IMR-90 (cell line): ENCODE results near the gene KRTAP10-5. TPM values are rescaled to one million over a fixed set of nuclear protein-coding genes. Genes with fewer than 3 reads are reported as not detected.

Experiments used
- ATAC-seq: fragments of 200-7000 bp; cut with Tn5 transposase; 2 replicates; pipeline ENCODE4 v1.9.1; 2020; ENCODE audit warnings: low read depth, mild to moderate bottlenecking, moderate library complexity
- BruUV-seq: library from RNA; stranded (reverse); fragments of 400-500 nt; replicated peaks from 2 replicates; lab custom pipeline; 2021; lab: Mats Ljungman, UMichigan
- CTCF ChIA-PET: fragments of 300-600 bp; formaldehyde crosslinking; extraction: SDS; loops from one replicate; lab custom pipeline; 2021; ENCODE audit warnings: antibody characterized with exemption; lab: Yijun Ruan, JAX
- POLR2A ChIA-PET: fragments of 300-600 bp; sonication (Branson Sonifier 250); formaldehyde crosslinking; loops from one replicate; lab custom pipeline; 2022; ENCODE audit warnings: antibody characterized with exemption; ENCODE audit not compliant: unreplicated experiment; lab: Charles Lee
- DNase-seq: peaks from one replicate; pipeline ENCODE4 v3.0.0; 2013
- H2AFZ ChIP-seq: replicated peaks from 2 replicates; pipeline ENCODE3; 2013; ENCODE audit warnings: low read length, mild to moderate bottlenecking; ENCODE audit not compliant: poor library complexity
- H2AK5ac ChIP-seq: 2 replicates; pipeline ENCODE4 v1.6.1; 2013; ENCODE audit warnings: low read depth, low read length, inconsistent platforms
- H2AK9ac ChIP-seq: replicated peaks from 2 replicates; pipeline ENCODE3; 2013; ENCODE audit warnings: mild to moderate bottlenecking, low read depth, low read length, moderate library complexity; ENCODE audit not compliant: poor library complexity
- H2BK120ac ChIP-seq: 2 replicates; pipeline ENCODE4 v1.6.1; 2013; ENCODE audit warnings: low read depth, low read length, inconsistent platforms
- H2BK15ac ChIP-seq: 3 replicates; pipeline ENCODE4 v1.6.1; 2013; ENCODE audit warnings: low read depth, low read length, inconsistent platforms
- H2BK20ac ChIP-seq: 2 replicates; pipeline ENCODE4 v1.6.1; 2013; ENCODE audit warnings: low read depth, mild to moderate bottlenecking, inconsistent platforms, low read length, moderate library complexity
- H2BK5ac ChIP-seq: 2 replicates; pipeline ENCODE4 v1.6.1; 2013; ENCODE audit warnings: mild to moderate bottlenecking, low read depth, low read length, inconsistent platforms; ENCODE audit not compliant: poor library complexity, severe bottlenecking
- H3K14ac ChIP-seq: replicated peaks from 2 replicates; pipeline ENCODE4 v1.6.1; 2013; ENCODE audit warnings: low read depth, low read length, inconsistent platforms
- H3K18ac ChIP-seq: 2 replicates; pipeline ENCODE4 v1.6.1; 2013; ENCODE audit warnings: low read depth, low read length, control low read depth
- H3K23ac ChIP-seq: 2 replicates; pipeline ENCODE4 v1.6.1; 2013; ENCODE audit warnings: low read depth, low read length, inconsistent platforms
- H3K27ac ChIP-seq: 2 replicates; pipeline ENCODE4 v1.5.1; 2013; ENCODE audit warnings: mild to moderate bottlenecking, control low read depth, low read length; ENCODE audit not compliant: insufficient read depth
- H3K27me3 ChIP-seq: 2 replicates; pipeline ENCODE4 v1.6.1; 2013; ENCODE audit warnings: low read length; ENCODE audit not compliant: control insufficient read depth, insufficient read depth
- H3K36me3 ChIP-seq: 2 replicates; pipeline ENCODE4 v1.6.1; 2013; ENCODE audit warnings: low read length, mixed read lengths; ENCODE audit not compliant: control insufficient read depth, insufficient read depth
- H3K4ac ChIP-seq: 2 replicates; pipeline ENCODE4 v1.6.1; 2013; ENCODE audit warnings: low read depth, low read length, inconsistent platforms
- H3K4me1 ChIP-seq: 2 replicates; pipeline ENCODE4 v1.6.1; 2013; ENCODE audit warnings: low read length, mixed read lengths; ENCODE audit not compliant: control insufficient read depth, insufficient read depth
- H3K4me2 ChIP-seq: 2 replicates; pipeline ENCODE4 v1.6.1; 2013; ENCODE audit warnings: low read depth, mild to moderate bottlenecking, control low read depth, low read length, moderate library complexity
- H3K4me3 ChIP-seq: 2 replicates; pipeline ENCODE4 v1.5.1; 2013; ENCODE audit warnings: low read depth, mild to moderate bottlenecking, control low read depth, low read length, moderate library complexity; ENCODE audit not compliant: insufficient read depth
- H3K56ac ChIP-seq: 2 replicates; pipeline ENCODE4 v1.6.1; 2013; ENCODE audit warnings: low read length, inconsistent platforms; ENCODE audit not compliant: insufficient read depth; ENCODE audit errors: extremely low read depth
- H3K79me1 ChIP-seq, 2 experiments: 2 replicates each; pipeline ENCODE4 v1.6.1; 2013; ENCODE audit warnings: low read length in 2 of 2, inconsistent platforms in 1 of 2, low read depth in 1 of 2
- H3K9ac ChIP-seq: 2 replicates; pipeline ENCODE4 v1.6.1; 2013; ENCODE audit warnings: low read depth, low read length, control low read depth
- H3K9me1 ChIP-seq: 2 replicates; pipeline ENCODE4 v1.6.1; 2013; ENCODE audit warnings: low read length, inconsistent platforms; ENCODE audit not compliant: insufficient read depth
- H3K9me3 ChIP-seq: 2 replicates; pipeline ENCODE4 v1.6.1; 2013; ENCODE audit warnings: low read length; ENCODE audit not compliant: control insufficient read depth, insufficient read depth
- H4K20me1 ChIP-seq: 2 replicates; pipeline ENCODE4 v1.6.1; 2013; ENCODE audit warnings: low read length, inconsistent platforms; ENCODE audit not compliant: insufficient read depth
- H4K5ac ChIP-seq: 2 replicates; pipeline ENCODE4 v1.6.1; 2013; ENCODE audit warnings: mild to moderate bottlenecking, low read depth, low read length, control low read depth
- H4K8ac ChIP-seq, 2 experiments: 2 replicates each; pipeline ENCODE4 v1.6.1; 2013; ENCODE audit warnings: low read depth in 2 of 2, low read length in 2 of 2, control low read depth in 1 of 2, inconsistent platforms in 1 of 2
- H4K91ac ChIP-seq: 2 replicates; pipeline ENCODE4 v1.6.1; 2013; ENCODE audit warnings: low read depth, low read length, inconsistent platforms; ENCODE audit not compliant: insufficient read depth
- BHLHE40 ChIP-seq: fragments of 150-350 bp; IDR thresholded peaks from 2 replicates; pipeline ENCODE4 v1.6.1; 2016; ENCODE audit warnings: mild to moderate bottlenecking, low read depth, low read length
- CEBPB ChIP-seq: IDR thresholded peaks from 2 replicates; pipeline ENCODE4 v1.6.1; 2012; ENCODE audit warnings: low read depth, low read length, improper control_type of control experiment
- CHD1 ChIP-seq: IDR thresholded peaks from 2 replicates; pipeline ENCODE4 v1.6.1; 2012; ENCODE audit warnings: low read depth, low read length, improper control_type of control experiment
- CTCF ChIP-seq: conservative IDR thresholded peaks from 2 replicates; pipeline ENCODE4 v1.5.1; 2012; ENCODE audit warnings: mild to moderate bottlenecking, low read depth, low read length, improper control_type of control experiment
- FOS ChIP-seq: fragments of 150-350 bp; IDR thresholded peaks from 2 replicates; pipeline ENCODE4 v1.6.1; 2016; ENCODE audit warnings: low read depth, low read length
- MAFK ChIP-seq: IDR thresholded peaks from 2 replicates; pipeline ENCODE4 v1.6.1; 2012; ENCODE audit warnings: low read depth, low read length, improper control_type of control experiment
- MXI1 ChIP-seq: IDR thresholded peaks from 2 replicates; pipeline ENCODE4 v1.6.1; 2012; ENCODE audit warnings: low read depth, mild to moderate bottlenecking, low read length, moderate library complexity, borderline replicate concordance
- RFX5 ChIP-seq: IDR thresholded peaks from 2 replicates; pipeline ENCODE4 v1.8.0; 2012; ENCODE audit warnings: low read depth, mild to moderate bottlenecking, low read length, moderate library complexity
- SMC3 ChIP-seq: fragments of 150-350 bp; IDR thresholded peaks from 2 replicates; pipeline ENCODE4 v1.6.1; 2016; ENCODE audit warnings: low read depth, mild to moderate bottlenecking, antibody characterized with exemption, low read length, moderate library complexity
- USF2 ChIP-seq: fragments of 150-350 bp; IDR thresholded peaks from 2 replicates; pipeline ENCODE4 v1.6.1; 2017; ENCODE audit warnings: mild to moderate bottlenecking, antibody characterized with exemption, low read length, low read depth
- WGBS, 2 experiments: methylation state at CpG; one replicate each; pipeline versions ENCODE4 v1.1.5 to v1.1.7; 2013; ENCODE audit warnings: missing lambda C conversion rate in 2 of 2; ENCODE audit not compliant: insufficient read length in 1 of 2; ENCODE audit errors: extremely low coverage in 2 of 2; 5-methylcytosine and 5-hydroxymethylcytosine counted together
- dilution Hi-C: fragments of 300-500 bp; cut with HindIII; formaldehyde crosslinking; loops from one replicate; pipeline ENCODE4 v1.14.3; 2018; ENCODE audit warnings: low sequenced_read_pairs; ENCODE audit not compliant: unreplicated experiment
- in situ Hi-C: fragments of 300-500 bp; cut with MboI; formaldehyde crosslinking; loops from 3 replicates; pipeline ENCODE4 v1.14.3; 2019; ENCODE audit warnings: low sequenced_read_pairs, inconsistent platforms, mixed read lengths
- intact Hi-C: fragments of 100-400 bp; cut with micrococcal nuclease; formaldehyde crosslinking; loops from 2 replicates; pipeline ENCODE4 v1.10.0; 2022
- polyA plus RNA-seq, 3 experiments: library from polyadenylated mRNA; depleted of rRNA; stranded (reverse); fragments of >200 nt; gene quantifications; 2 replicates each; pipeline ENCODE4 v1.2.3, GENCODE V29; 2012; ENCODE audit warnings: low replicate concordance in 1 of 3
- total RNA-seq: library from RNA; depleted of rRNA; stranded (reverse); fragments of >200 nt; gene quantifications from 2 replicates; pipeline ENCODE4 v1.2.3, GENCODE V29; 2012

Gene KRTAP10-5
- total and polyA plus RNA-seq, 2 of the 4 experiments (the other 2 are of a cell fraction), result not detected

DNA sequence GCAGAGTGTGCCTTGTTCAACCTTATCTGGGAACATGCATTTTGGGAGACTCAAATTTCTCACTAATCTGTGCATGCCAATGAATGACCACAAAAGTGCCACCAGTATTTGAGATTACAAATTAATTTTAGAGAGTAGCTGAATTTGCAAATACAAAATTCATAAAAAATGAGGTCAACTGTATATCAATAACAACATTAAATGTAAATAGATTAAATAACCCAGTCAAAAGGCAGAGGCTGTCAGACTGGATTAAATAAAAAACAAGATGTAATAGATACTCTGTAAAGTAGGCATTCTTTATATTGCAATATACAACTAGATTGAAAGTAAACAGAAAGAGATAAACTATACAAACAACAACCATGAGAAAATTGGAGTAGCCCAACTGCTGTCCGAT lies 16.3 kb downstream of the KRTAP10-5 start:
- H3K9me3 ChIP-seq, result no peaks in the 10 kb centered on the region
- no peaks in the 10 kb centered on the region for H3K36me3 ChIP-seq
- H2AK9ac ChIP-seq, result no peak overlapping the region
- H2BK5ac ChIP-seq, result no peak overlapping the region
- ATAC-seq (no peak), DNase-seq (no peak)
- dilution Hi-C loops, result no loop called here
- no peak overlapping the region for H4K5ac ChIP-seq
- H4K91ac ChIP-seq, result no peak overlapping the region
- ChIA-PET POLR2A (no interaction called here), CTCF (no interaction called here)
- H2AK5ac ChIP-seq, result no peak overlapping the region
- H3K14ac ChIP-seq, result no peak overlapping the region
- intact Hi-C loops, result no loop called here
- no peak overlapping the region for H2BK20ac ChIP-seq
- no peaks in the 10 kb centered on the region for H3K79me1 ChIP-seq
- H4K20me1 ChIP-seq, result no peaks in the 10 kb centered on the region
- no peaks in the 10 kb centered on the region for H3K4me1 ChIP-seq
- in situ Hi-C loops, result no loop called here
- no peaks in the 10 kb centered on the region; the same call in 1 of the 2 replicates for H3K27me3 ChIP-seq
- no peak overlapping the region for H3K23ac ChIP-seq
- no peak overlapping the region for H4K8ac ChIP-seq
- no peak overlapping the region for H3K4ac ChIP-seq
- WGBS, 2 experiments, result no CpG with 5 or more reads among the region's 1 CpG
- H3K9me1 ChIP-seq, result no peaks in the 10 kb centered on the region
- H3K27ac ChIP-seq, result no peak overlapping the region
- no TSS peak for BruUV-seq
- TF ChIP-seq RFX5, result no peak
- TF ChIP-seq USF2, result no peak
- TF ChIP-seq CTCF, result no peak
- TF ChIP-seq CHD1, result no peak
- TF ChIP-seq SMC3, result no peak
- no peak for TF ChIP-seq FOS
- TF ChIP-seq MAFK, result no peak
- no peak for TF ChIP-seq MXI1
- no peak for TF ChIP-seq CEBPB
- no peak for TF ChIP-seq BHLHE40
- H3K9ac ChIP-seq, result no peak overlapping the region
- no peak overlapping the region for H3K4me2 ChIP-seq
- no peak overlapping the region for H3K4me3 ChIP-seq
- H3K18ac ChIP-seq, result no peak overlapping the region
- no peak overlapping the region for H2BK15ac ChIP-seq
- no peak overlapping the region for H3K56ac ChIP-seq
- H2AFZ ChIP-seq, result no peak overlapping the region
- H2BK120ac ChIP-seq, result no peak overlapping the region
